Measurements from ENCODE around the gene PARD6G. TPM values are rescaled to one million over a fixed set of nuclear protein-coding genes. Genes with fewer than 3 reads are reported as not detected.

PARD6G gene
- total RNA-seq, 1 donor from 2014 or later: 3.6 TPM

GRCh38 chr18:80208620-80209019 is 38.7 kb downstream of the PARD6G start:
- DNase-seq (ENCODE audit: low read depth): no peak
- no peak for TF ChIP-seq CTCF (conservative IDR thresholded peaks at IDR 0.05; ENCODE audit: low read depth, low read length)
- H3K4me3 ChIP-seq (ENCODE audit: low read depth, low read length): no peak overlapping the region

- H3K4me3 ChIP-seq (ENCODE audit: low read depth, low read length): no peak overlapping the region
- TF ChIP-seq CTCF (conservative IDR thresholded peaks at IDR 0.05; ENCODE audit: low read depth, low read length): no peak
- no peak for DNase-seq (ENCODE audit: low read depth)
Observed at GRCh38 chr18:80205294-80205693, 42.0 kb downstream of the PARD6G start.

GRCh38 chr18:80204142-80204541 is 43.2 kb downstream of the PARD6G start:
- DNase-seq (ENCODE audit: low read depth): no peak
- no peak for TF ChIP-seq CTCF (conservative IDR thresholded peaks at IDR 0.05; ENCODE audit: low read depth, low read length)
- H3K4me3 ChIP-seq (ENCODE audit: low read depth, low read length): no peak overlapping the region

- TF ChIP-seq CTCF (conservative IDR thresholded peaks at IDR 0.05; ENCODE audit: low read depth, low read length): no peak
- DNase-seq (ENCODE audit: low read depth): no peak
- H3K4me3 ChIP-seq (ENCODE audit: low read depth, low read length): no peak overlapping the region
Observed at GRCh38 chr18:80203249-80203648, 44.1 kb downstream of the PARD6G start.

- H3K4me3 ChIP-seq (ENCODE audit: low read depth, low read length): no peak overlapping the region
- DNase-seq (ENCODE audit: low read depth): no peak
- TF ChIP-seq CTCF (conservative IDR thresholded peaks at IDR 0.05; ENCODE audit: low read depth, low read length): no peak
Observed at GRCh38 chr18:80202264-80202998, 44.9 kb downstream of the PARD6G start.

DNA sequence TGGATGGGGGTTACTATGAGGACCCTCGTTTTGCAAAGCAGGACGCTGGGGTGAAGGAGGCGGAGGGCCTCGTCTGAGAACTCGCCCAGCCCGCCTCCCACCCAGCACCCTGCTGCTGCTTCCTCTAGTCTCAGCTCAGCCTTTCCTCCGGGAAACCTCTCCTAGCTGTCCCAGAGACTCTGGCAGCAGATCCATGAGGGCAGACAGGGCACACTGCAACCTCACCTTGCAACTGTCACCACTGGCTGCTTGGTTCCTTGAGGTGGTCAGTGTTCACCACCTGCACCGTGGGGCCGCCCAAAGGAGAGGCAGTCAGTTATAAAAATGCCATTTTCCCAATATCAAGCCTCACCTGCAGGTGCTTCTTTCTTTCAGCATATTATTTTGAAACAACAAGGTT is 45.6 kb downstream of the PARD6G start:
- DNase-seq (ENCODE audit: low read depth): no peak
- no peak for TF ChIP-seq CTCF (conservative IDR thresholded peaks at IDR 0.05; ENCODE audit: low read depth, low read length)
- no peak overlapping the region for H3K4me3 ChIP-seq (ENCODE audit: low read depth, low read length)

Data from epithelial cell of proximal tubule (primary cell).